ENCODE measurements around the gene ZC2HC1B.

The ZC2HC1B gene

DNA sequence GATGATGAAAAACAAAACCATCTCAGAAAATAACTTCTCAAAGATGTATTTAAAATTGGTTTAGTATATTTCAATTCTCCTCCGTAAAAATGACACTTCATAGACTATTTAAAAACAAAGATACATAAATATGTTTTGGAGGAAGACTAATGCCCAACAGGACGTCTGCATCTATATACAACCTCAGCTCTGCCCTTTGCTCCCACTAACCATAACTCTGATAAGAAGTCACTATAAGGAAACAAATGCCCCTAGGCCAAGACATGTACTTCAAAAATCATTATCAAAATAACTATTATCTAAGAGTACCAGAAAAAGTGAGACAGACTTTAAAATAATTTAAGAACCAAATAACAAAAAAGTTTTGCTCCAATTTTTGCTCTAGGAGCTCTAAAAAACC lies 120.4 kb downstream of the ZC2HC1B start:
- WGBS (ENCODE audit: insufficient coverage) = no CpG with 5 or more reads among the region's 2 CpGs
- ChIA-PET CTCF (interaction anchor here (0.9 to 1.0 kb wide), 2 partner anchors 19 to 45 kb away, joined by 3 to 5 read pairs; no protein-coding TSS in a partner anchor), POLR2A (no interaction called here)

DNA sequence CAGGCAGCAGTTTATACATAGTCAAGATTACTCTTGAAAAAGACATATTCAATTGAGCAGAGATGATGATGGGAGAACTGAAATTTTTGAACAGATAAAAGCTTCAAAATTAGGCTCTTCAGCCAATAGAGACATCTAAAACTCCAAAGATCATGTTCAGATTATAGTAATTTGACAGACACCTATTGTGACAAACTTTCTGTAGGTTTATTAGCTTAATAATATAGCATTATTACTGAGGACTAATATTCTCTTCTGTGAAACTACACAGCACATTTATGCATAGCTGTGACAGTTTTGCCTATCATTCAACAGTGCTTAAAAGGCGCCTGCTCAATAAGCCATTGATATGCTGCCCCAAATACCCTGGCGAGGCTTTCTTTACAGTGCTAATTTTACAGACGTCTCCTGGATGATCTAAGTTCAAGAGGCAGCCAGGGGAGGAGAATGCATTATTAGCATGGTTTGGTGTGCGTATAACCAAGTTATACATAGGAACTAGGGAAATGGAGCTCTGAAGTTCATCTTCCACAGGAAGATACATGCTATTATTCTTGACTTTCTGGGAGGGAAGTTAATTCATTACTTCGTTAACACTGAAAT lies 122.3 kb downstream of the ZC2HC1B start:
- ChIA-PET CTCF (interaction anchor here (1.1 kb wide), 1 partner anchor 47 kb away, joined by 4 read pairs; no protein-coding TSS in a partner anchor), POLR2A (no interaction called here)
- WGBS (ENCODE audit: insufficient coverage) = 94% methylated on average over 3 of the region's 5 CpGs
- H3K4me3 ChIP-seq (ENCODE audit: control insufficient read depth in 1 of 7, extremely low read depth in 1 of 7, insufficient read depth in 4 of 7, low read depth in 2 of 7, low read length in 6 of 7) = no peak overlapping the region
- no peaks in the 10 kb centered on the region for H3K27me3 ChIP-seq (replicated peaks in 2 of 5; ENCODE audit: control insufficient read depth in 4 of 5, insufficient read depth in 5 of 5, low read length in 4 of 5)
- no peaks in the 10 kb centered on the region for H3K4me1 ChIP-seq (ENCODE audit: control extremely low read depth in 1 of 4, control insufficient read depth in 4 of 4, insufficient read depth in 4 of 4, low read length in 3 of 4)
- DNase-seq = no peak
- no peak overlapping the region for H3K27ac ChIP-seq (ENCODE audit: insufficient read depth in 1 of 2, low read depth in 1 of 2, low read length in 2 of 2, poor library complexity in 1 of 2, severe bottlenecking in 2 of 2)
- peaks cover 0 to 18% (median 3%) of the 10 kb centered on the region in 4 experiments for H3K36me3 ChIP-seq (ENCODE audit: control insufficient read depth in 4 of 4, insufficient read depth in 4 of 4, low read length in 3 of 4)
- peaks cover 0 to 6% (median 1%) of the 10 kb centered on the region in 5 experiments for H3K9me3 ChIP-seq (ENCODE audit: control extremely low read depth in 1 of 5, control insufficient read depth in 4 of 5, insufficient read depth in 2 of 5, low read depth in 1 of 5, low read length in 4 of 5)

More for the DNA sequence above, 120.4 kb downstream of the ZC2HC1B start:
- Histone ChIP-seq H3K4me3 (ENCODE audit: control insufficient read depth in 1 of 7, extremely low read depth in 1 of 7, insufficient read depth in 4 of 7, low read depth in 2 of 7, low read length in 6 of 7) (no peak overlapping the region), H3K27me3 (replicated peaks in 2 of 5; ENCODE audit: control insufficient read depth in 4 of 5, insufficient read depth in 5 of 5, low read length in 4 of 5) (no peaks in the 10 kb centered on the region), H3K36me3 (ENCODE audit: control insufficient read depth in 4 of 4, insufficient read depth in 4 of 4, low read length in 3 of 4) (peaks cover 0 to 19% (median 7%) of the 10 kb centered on the region in 4 experiments), H3K27ac (ENCODE audit: insufficient read depth in 1 of 2, low read depth in 1 of 2, low read length in 2 of 2, poor library complexity in 1 of 2, severe bottlenecking in 2 of 2) (no peak overlapping the region), H3K9me3 (ENCODE audit: control extremely low read depth in 1 of 5, control insufficient read depth in 4 of 5, insufficient read depth in 2 of 5, low read depth in 1 of 5, low read length in 4 of 5) (peaks cover 0 to 11% (median 1%) of the 10 kb centered on the region in 5 experiments), H3K4me1 (ENCODE audit: control extremely low read depth in 1 of 4, control insufficient read depth in 4 of 4, insufficient read depth in 4 of 4, low read length in 3 of 4) (no peaks in the 10 kb centered on the region)
- no peak for DNase-seq
